ENCODE results near the gene SARM1. TPM values are rescaled to one million over a fixed set of nuclear protein-coding genes. Genes with fewer than 3 reads are reported as not detected.
A peak's percentile ranks its signal among the peaks of the same experiment; 100 is the strongest.

SARM1 gene
- total and polyA plus RNA-seq, 2 of the 13 experiments (the other 11 are each of a cell fraction or from before 2014, with no cell fraction given), result 0.73 to 0.86 TPM

DNA sequence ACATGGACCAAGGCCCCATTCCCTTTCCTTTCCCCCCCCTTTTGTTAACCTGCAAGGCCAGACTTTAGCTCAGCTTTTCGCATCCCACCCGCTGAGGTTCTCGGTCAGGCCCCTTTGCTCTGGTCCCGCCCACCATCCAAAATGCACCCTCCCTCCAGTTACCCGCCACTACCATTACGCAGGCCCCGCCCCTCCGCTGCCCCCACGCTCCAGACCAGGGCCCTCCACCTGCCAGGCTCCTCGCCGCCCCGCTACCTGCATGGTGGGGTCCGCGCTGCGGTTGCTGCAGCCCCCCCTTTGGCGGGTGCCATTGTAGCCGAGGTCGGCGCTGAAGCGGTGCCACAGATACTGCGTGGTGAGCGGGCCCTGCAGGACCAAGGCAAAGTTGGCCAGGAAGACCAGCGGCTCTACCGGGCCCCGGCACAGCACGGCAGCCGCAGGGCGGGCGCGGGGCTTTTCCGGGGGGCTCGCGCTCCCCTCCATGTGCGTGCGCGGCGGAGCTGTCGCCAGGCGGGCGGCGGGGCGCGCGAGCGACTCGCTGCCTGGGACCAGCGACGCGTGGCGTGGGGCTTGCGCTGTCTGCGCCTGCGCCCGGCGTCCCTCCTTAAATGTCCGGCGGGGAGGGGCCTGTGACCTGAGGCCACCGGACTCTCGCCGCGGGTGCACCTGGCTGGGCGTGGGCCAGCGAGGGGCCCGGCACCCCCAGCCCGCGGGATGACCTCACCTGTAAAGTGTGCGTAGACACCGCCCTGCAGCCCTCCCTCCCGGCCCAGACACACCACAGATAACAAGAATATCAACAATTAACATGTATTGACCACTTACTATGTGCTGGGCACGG, 34.4 kb downstream of the SARM1 start, which contains the start of gene SLC46A1 (continued):
- TF ChIP-seq, protein P1, sequence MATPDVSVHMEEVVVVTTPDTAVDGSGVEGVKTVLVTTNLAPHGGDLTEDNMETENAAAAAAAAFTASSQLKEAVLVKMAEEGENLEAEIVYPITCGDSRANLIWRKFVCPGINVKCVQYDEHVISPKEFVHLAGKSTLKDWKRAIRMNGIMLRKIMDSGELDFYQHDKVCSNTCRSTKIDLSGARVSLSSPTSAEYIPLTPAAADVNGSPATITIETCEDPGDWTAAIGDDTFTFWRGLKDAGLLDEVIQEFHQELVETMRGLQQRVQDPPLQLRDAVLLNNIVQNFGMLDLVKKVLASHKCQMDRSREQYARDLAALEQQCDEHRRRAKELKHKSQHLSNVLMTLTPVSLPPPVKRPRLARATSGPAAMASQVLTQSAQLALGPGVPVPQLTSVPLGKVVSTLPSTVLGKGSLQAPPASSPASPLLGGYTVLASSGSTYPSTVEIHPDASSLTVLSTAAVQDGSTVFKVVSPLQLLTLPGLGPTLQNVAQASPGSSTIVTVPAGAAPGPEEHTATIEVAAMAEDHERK (CRISPR knock-in tag; IDR thresholded peaks at IDR 0.05; ENCODE audit: low read depth), result no peak
- TF ChIP-seq ZFYVE20 (CRISPR knock-in tag; IDR thresholded peaks at IDR 0.05; ENCODE audit: borderline replicate concordance, low read depth) (no peak), BORCS8-MEF2B (CRISPR knock-in tag; IDR thresholded peaks at IDR 0.05) (peak; percentile 82), MTF2 (CRISPR knock-in tag; IDR thresholded peaks at IDR 0.05; ENCODE audit: borderline replicate concordance) (no peak), MAF1 (CRISPR knock-in tag; IDR thresholded peaks at IDR 0.05; ENCODE audit: borderline replicate concordance) (no peak), MEF2D (CRISPR knock-in tag; IDR thresholded peaks at IDR 0.05) (no peak), ZNF724P (CRISPR knock-in tag; IDR thresholded peaks at IDR 0.05; ENCODE audit: borderline replicate concordance) (no peak), RBFOX2 (IDR thresholded peaks at IDR 0.05; ENCODE audit: low read depth, low read length) (peak; percentile 93), KLF15 (CRISPR knock-in tag; IDR thresholded peaks at IDR 0.05; ENCODE audit: borderline replicate concordance) (no peak), KDM6A (CRISPR knock-in tag; IDR thresholded peaks at IDR 0.05; ENCODE audit: low read depth) (no peak), RNF2 (conservative IDR thresholded peaks at IDR 0.05; ENCODE audit: low read depth) (no peak), AHR (CRISPR knock-in tag; IDR thresholded peaks at IDR 0.05) (no peak), POLR2AphosphoS2 (IDR thresholded peaks at IDR 0.05; ENCODE audit: low read depth, low read length) (no peak), DR1 (CRISPR knock-in tag; IDR thresholded peaks at IDR 0.05) (no peak; the same call in 1 of the 2 replicates), KLF12 (CRISPR knock-in tag; IDR thresholded peaks at IDR 0.05; ENCODE audit: borderline replicate concordance) (no peak; the same call in 1 of the 2 replicates), U2AF1 (optimal IDR thresholded peaks at IDR 0.05; ENCODE audit: low read depth, low read length) (no peak), SOX6 (IDR thresholded peaks at IDR 0.05) (no peak), SOX6 (CRISPR knock-in tag; IDR thresholded peaks at IDR 0.05) (no peak; the same call in 1 of the 2 replicates), ZNF33A (CRISPR knock-in tag; IDR thresholded peaks at IDR 0.05; ENCODE audit: borderline replicate concordance) (no peak)
- TF ChIP-seq, protein P2, sequence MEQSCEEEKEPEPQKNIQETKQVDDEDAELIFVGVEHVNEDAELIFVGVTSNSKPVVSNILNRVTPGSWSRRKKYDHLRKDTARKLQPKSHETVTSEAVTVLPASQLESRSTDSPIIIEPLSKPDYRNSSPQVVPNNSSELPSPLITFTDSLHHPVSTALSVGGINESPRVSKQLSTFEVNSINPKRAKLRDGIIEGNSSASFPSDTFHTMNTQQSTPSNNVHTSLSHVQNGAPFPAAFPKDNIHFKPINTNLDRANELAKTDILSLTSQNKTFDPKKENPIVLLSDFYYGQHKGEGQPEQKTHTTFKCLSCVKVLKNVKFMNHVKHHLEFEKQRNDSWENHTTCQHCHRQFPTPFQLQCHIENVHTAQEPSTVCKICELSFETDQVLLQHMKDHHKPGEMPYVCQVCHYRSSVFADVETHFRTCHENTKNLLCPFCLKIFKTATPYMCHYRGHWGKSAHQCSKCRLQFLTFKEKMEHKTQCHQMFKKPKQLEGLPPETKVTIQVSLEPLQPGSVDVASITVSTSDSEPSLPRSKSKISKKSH (CRISPR knock-in tag; IDR thresholded peaks at IDR 0.05; ENCODE audit: borderline replicate concordance), result no peak
- TF ChIP-seq, protein P3, sequence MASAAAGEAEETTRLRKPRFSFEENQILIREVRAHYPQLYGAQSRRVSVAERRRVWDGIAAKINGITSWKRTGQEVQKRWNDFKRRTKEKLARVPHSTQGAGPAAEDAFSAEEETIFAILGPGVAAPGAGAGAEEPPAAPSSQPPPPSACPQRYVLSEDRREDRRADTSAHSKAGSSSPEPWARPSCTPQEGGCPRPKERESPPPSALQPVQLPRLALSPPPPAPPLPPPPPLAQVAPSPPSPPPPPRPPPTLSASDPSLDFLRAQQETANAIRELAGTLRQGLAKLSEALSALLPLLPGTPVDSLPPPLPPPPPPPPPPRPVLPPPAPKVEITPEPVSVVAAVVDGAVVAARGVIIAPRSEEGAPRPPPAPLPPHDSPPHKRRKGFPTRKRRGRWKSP (CRISPR knock-in tag; IDR thresholded peaks at IDR 0.05), result no peak
- TF ChIP-seq, protein P4, sequence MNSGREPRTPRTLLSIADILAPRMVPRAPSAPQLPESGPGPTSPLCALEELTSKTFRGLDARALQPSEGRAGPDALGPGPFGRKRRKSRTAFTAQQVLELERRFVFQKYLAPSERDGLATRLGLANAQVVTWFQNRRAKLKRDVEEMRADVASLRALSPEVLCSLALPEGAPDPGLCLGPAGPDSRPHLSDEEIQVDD (CRISPR knock-in tag; IDR thresholded peaks at IDR 0.05; ENCODE audit: borderline replicate concordance), result no peak
